ENCODE data around the gene COX4I1.
"Not testable (repeated sequence)": the region's sequence is repeated elsewhere in the genome, so short reads cannot be mapped to it uniquely, and the experiment has no call there.

COX4I1 gene

GRCh38 chr16:85824161-85825135 is 25.0 kb downstream of the COX4I1 start:
- no peak for DNase-seq (ENCODE audit: low spot score)

- DNase-seq (ENCODE audit: low spot score): no peak
These were observed 25.8 kb downstream of the COX4I1 start for GRCh38 chr16:85825326-85825725.

GRCh38 chr16:85826686-85827247 is 27.3 kb downstream of the COX4I1 start:
- no peak for DNase-seq (ENCODE audit: low spot score)

- no peak for DNase-seq (ENCODE audit: low spot score)
These were observed 28.7 kb downstream of the COX4I1 start for GRCh38 chr16:85828166-85828565.

GRCh38 chr16:85829171-85829719 is 29.8 kb downstream of the COX4I1 start:
- no peak for DNase-seq (ENCODE audit: low spot score)

GRCh38 chr16:85829751-85830445 is 30.4 kb downstream of the COX4I1 start:
- DNase-seq (ENCODE audit: low spot score): no peak

- no peak for DNase-seq (ENCODE audit: low spot score)
These were observed 31.3 kb downstream of the COX4I1 start for GRCh38 chr16:85830821-85831220.

- DNase-seq (ENCODE audit: low spot score): no peak
These were observed 33.2 kb downstream of the COX4I1 start for GRCh38 chr16:85832570-85833218.

GRCh38 chr16:85833219-85833920 is 33.9 kb downstream of the COX4I1 start:
- no peak for DNase-seq (ENCODE audit: low spot score)

GRCh38 chr16:85834741-85835140 is 35.2 kb downstream of the COX4I1 start:
- DNase-seq (ENCODE audit: low spot score): no peak

- DNase-seq (ENCODE audit: low spot score): no peak
These were observed 35.8 kb downstream of the COX4I1 start for GRCh38 chr16:85835227-85835751.

- DNase-seq (ENCODE audit: low spot score): no peak
These were observed 36.6 kb downstream of the COX4I1 start for GRCh38 chr16:85835956-85836705.

- no peak for DNase-seq (ENCODE audit: low spot score)
These were observed 37.4 kb downstream of the COX4I1 start for GRCh38 chr16:85836706-85837582.

GRCh38 chr16:85837654-85838053 is 38.2 kb downstream of the COX4I1 start:
- DNase-seq (ENCODE audit: low spot score): not testable (repeated sequence)

- DNase-seq (ENCODE audit: low spot score): no peak
These were observed 38.9 kb downstream of the COX4I1 start for GRCh38 chr16:85838381-85838780.

GRCh38 chr16:85838876-85839585 is 39.5 kb downstream of the COX4I1 start:
- no peak for DNase-seq (ENCODE audit: low spot score)

- no peak for DNase-seq (ENCODE audit: low spot score)
These were observed 40.3 kb downstream of the COX4I1 start for GRCh38 chr16:85839681-85840240.

GRCh38 chr16:85840395-85840794 is 40.9 kb downstream of the COX4I1 start:
- no peak for DNase-seq (ENCODE audit: low spot score)

Data from CD4-positive, alpha-beta T cell treated with Interleukin-6 at 100 ng/mL for 8 hours (primary cell).